Activated T-cell treated with anti-CD3 and anti-CD28 coated beads, Interleukin-2, amount 50 U/mL, for 24 hours (primary cell): ENCODE measurements around the gene SLC18A2.
"Not testable (repeated sequence)": the region's sequence is repeated elsewhere in the genome, so short reads cannot be mapped to it uniquely, and the experiment has no call there.

Experiments used
- DNase-seq: peaks from one replicate; pipeline ENCODE4 v3.0.0-alpha.2; 2020
- H3K27ac Mint-ChIP-seq: 2 replicates; pipeline ENCODE4 v1.8.0; 2020; ENCODE audit warnings: mild to moderate bottlenecking, mixed read lengths
- H3K27me3 Mint-ChIP-seq: 2 replicates; pipeline ENCODE4 v1.8.0; 2020; ENCODE audit warnings: mixed read lengths
- H3K36me3 Mint-ChIP-seq: 2 replicates; pipeline ENCODE4 v1.8.0; 2020; ENCODE audit warnings: low read depth, mixed read lengths
- H3K4me1 Mint-ChIP-seq: 2 replicates; pipeline ENCODE4 v1.8.0; 2020; ENCODE audit warnings: low read depth, mixed read lengths
- H3K4me3 Mint-ChIP-seq: 2 replicates; pipeline ENCODE4 v1.8.0; 2020; ENCODE audit warnings: mild to moderate bottlenecking, moderate library complexity, mixed read lengths
- H3K9me3 Mint-ChIP-seq: 2 replicates; pipeline ENCODE4 v1.8.0; 2020; ENCODE audit warnings: mixed read lengths

Gene SLC18A2

GRCh38 chr10:117222976-117223692 lies 17.8 kb upstream of the SLC18A2 start:
- Mint-ChIP-seq H3K4me3 (no peak overlapping the region), H3K36me3 (no peaks in the 10 kb centered on the region), H3K4me1 (no peaks in the 10 kb centered on the region)

GRCh38 chr10:117223693-117224430 lies 17.1 kb upstream of the SLC18A2 start:
- no peaks in the 10 kb centered on the region for H3K36me3 Mint-ChIP-seq
- DNase-seq = no peak
- no peaks in the 10 kb centered on the region for H3K9me3 Mint-ChIP-seq
- H3K4me3 Mint-ChIP-seq = no peak overlapping the region
- H3K27ac Mint-ChIP-seq = no peak overlapping the region
- H3K4me1 Mint-ChIP-seq = no peaks in the 10 kb centered on the region
- H3K27me3 Mint-ChIP-seq = peaks cover 27% of the 10 kb centered on the region

More at GRCh38 chr10:117222976-117223692, 17.8 kb upstream of the SLC18A2 start:
- DNase-seq = no peak
- Mint-ChIP-seq H3K9me3 (no peaks in the 10 kb centered on the region), H3K27me3 (peaks cover 26% of the 10 kb centered on the region), H3K27ac (no peak overlapping the region)

- no peak overlapping the region for H3K4me3 Mint-ChIP-seq
Observed at GRCh38 chr10:117224881-117225280, 16.0 kb upstream of the SLC18A2 start.

GRCh38 chr10:117226813-117227451 lies 14.0 kb upstream of the SLC18A2 start:
- Mint-ChIP-seq H3K4me3 (no peak overlapping the region), H3K9me3 (no peaks in the 10 kb centered on the region), H3K27me3 (peaks cover 50% of the 10 kb centered on the region), H3K4me1 (no peaks in the 10 kb centered on the region), H3K27ac (no peak overlapping the region), H3K36me3 (no peaks in the 10 kb centered on the region)
- no peak for DNase-seq

More at GRCh38 chr10:117224881-117225280, 16.0 kb upstream of the SLC18A2 start:
- Mint-ChIP-seq H3K27ac (no peak overlapping the region), H3K36me3 (no peaks in the 10 kb centered on the region), H3K4me1 (no peaks in the 10 kb centered on the region), H3K9me3 (no peaks in the 10 kb centered on the region), H3K27me3 (peaks cover 33% of the 10 kb centered on the region)
- no peak for DNase-seq

GRCh38 chr10:117228210-117228609 lies 12.7 kb upstream of the SLC18A2 start:
- H3K27me3 Mint-ChIP-seq = peaks cover 56% of the 10 kb centered on the region
- H3K36me3 Mint-ChIP-seq = no peaks in the 10 kb centered on the region
- no peak overlapping the region for H3K4me3 Mint-ChIP-seq
- DNase-seq = no peak
- H3K9me3 Mint-ChIP-seq = no peaks in the 10 kb centered on the region
- H3K27ac Mint-ChIP-seq = no peak overlapping the region
- no peaks in the 10 kb centered on the region for H3K4me1 Mint-ChIP-seq

GRCh38 chr10:117230107-117230506 lies 10.8 kb upstream of the SLC18A2 start:
- H3K4me3 Mint-ChIP-seq, H3K4me1 Mint-ChIP-seq, H3K36me3 Mint-ChIP-seq, H3K27ac Mint-ChIP-seq, H3K9me3 Mint-ChIP-seq, DNase-seq: not testable (repeated sequence)
- H3K27me3 Mint-ChIP-seq = peaks cover 60% of the 10 kb centered on the region

- Mint-ChIP-seq H3K4me3 (no peak overlapping the region), H3K27ac (no peak overlapping the region)
Observed at GRCh38 chr10:117237401-117237991, 3.4 kb upstream of the SLC18A2 start.

GRCh38 chr10:117239051-117239450 lies 1.9 kb upstream of the SLC18A2 start:
- DNase-seq = no peak

More at GRCh38 chr10:117237401-117237991, 3.4 kb upstream of the SLC18A2 start:
- no peak for DNase-seq
- Mint-ChIP-seq H3K4me1 (peaks cover 4% of the 10 kb centered on the region), H3K27me3 (peaks cover 40% of the 10 kb centered on the region), H3K9me3 (no peaks in the 10 kb centered on the region), H3K36me3 (no peaks in the 10 kb centered on the region)

GRCh38 chr10:117239721-117240620 lies 943 bp upstream of the SLC18A2 start:
- Mint-ChIP-seq H3K27ac (no peak overlapping the region), H3K27me3 (peaks cover 59% of the 10 kb centered on the region), H3K4me3 (no peak overlapping the region), H3K36me3 (no peaks in the 10 kb centered on the region), H3K4me1 (peaks cover 4% of the 10 kb centered on the region), H3K9me3 (no peaks in the 10 kb centered on the region)
- DNase-seq = no peak

More at GRCh38 chr10:117239051-117239450, 1.9 kb upstream of the SLC18A2 start:
- no peak overlapping the region for H3K4me3 Mint-ChIP-seq
- H3K27me3 Mint-ChIP-seq = peaks cover 49% of the 10 kb centered on the region
- no peaks in the 10 kb centered on the region for H3K9me3 Mint-ChIP-seq
- H3K36me3 Mint-ChIP-seq = no peaks in the 10 kb centered on the region
- no peak overlapping the region for H3K27ac Mint-ChIP-seq
- peaks cover 4% of the 10 kb centered on the region for H3K4me1 Mint-ChIP-seq

- Mint-ChIP-seq H3K36me3 (no peaks in the 10 kb centered on the region), H3K27me3 (peaks cover 61% of the 10 kb centered on the region), H3K4me1 (peaks cover 4% of the 10 kb centered on the region), H3K27ac (no peak overlapping the region), H3K4me3 (no peak overlapping the region), H3K9me3 (no peaks in the 10 kb centered on the region)
- DNase-seq = no peak
Observed at GRCh38 chr10:117241541-117242462, 888 bp downstream of the SLC18A2 start.

- H3K4me3 Mint-ChIP-seq = no peak overlapping the region
- peaks cover 65% of the 10 kb centered on the region for H3K27me3 Mint-ChIP-seq
- no peak for DNase-seq
- H3K9me3 Mint-ChIP-seq = no peaks in the 10 kb centered on the region
- H3K4me1 Mint-ChIP-seq = peaks cover 10% of the 10 kb centered on the region
- H3K27ac Mint-ChIP-seq = no peak overlapping the region
- no peaks in the 10 kb centered on the region for H3K36me3 Mint-ChIP-seq
Observed at GRCh38 chr10:117242463-117242832, 1.5 kb downstream of the SLC18A2 start.

- H3K27ac Mint-ChIP-seq = no peak overlapping the region
- no peak overlapping the region for H3K4me3 Mint-ChIP-seq
- H3K36me3 Mint-ChIP-seq = no peaks in the 10 kb centered on the region
- no peaks in the 10 kb centered on the region for H3K9me3 Mint-ChIP-seq
- peaks cover 70% of the 10 kb centered on the region for H3K27me3 Mint-ChIP-seq
- H3K4me1 Mint-ChIP-seq = peaks cover 23% of the 10 kb centered on the region
- no peak for DNase-seq
Observed at GRCh38 chr10:117246997-117247671, 6.2 kb downstream of the SLC18A2 start.
